Measurements from ENCODE around the gene PDRG1. TPM values are rescaled to one million over a fixed set of nuclear protein-coding genes. Genes with fewer than 3 reads are reported as not detected.
A peak's percentile ranks its signal among the peaks of the same experiment; 100 is the strongest.

The PDRG1 gene
- total RNA-seq, 1 experiment from 2014 or later: 48.2 TPM

- ATAC-seq (peak; percentile 62), DNase-seq (ENCODE audit: low read depth, low spot score) (no peak)
- no TSS peak for BruUV-seq (replicated peaks)
- Histone ChIP-seq H3K9me3 (ENCODE audit: control insufficient read depth, insufficient read depth, low read depth, low read length) (no peaks in the 10 kb centered on the region), H3K27me3 (ENCODE audit: control insufficient read depth, insufficient read depth, low read length) (peaks cover 9% of the 10 kb centered on the region), H3K36me3 (ENCODE audit: control insufficient read depth, insufficient read depth, low read length) (no peaks in the 10 kb centered on the region), H3K27ac (ENCODE audit: low read length) (peak overlapping the region; percentile 93), H3K4me1 (ENCODE audit: control insufficient read depth, insufficient read depth, low read length) (peaks cover 56% of the 10 kb centered on the region), H3K4me3 (ENCODE audit: low read depth in 2 of 2, low read length in 2 of 2) (peak overlapping the region; percentile 43 to 45)
- intact Hi-C loops (cut with micrococcal nuclease; ENCODE audit: unreplicated experiment) (no loop called here), in situ Hi-C loops (cut with HindIII; ENCODE audit: low pct_unique_long_range_greater_than_20kb, low sequenced_read_pairs) (no loop called here)
- CTCF ChIA-PET: no interaction called here
- POLR2A ChIA-PET: no interaction called here
- no peak for TF ChIP-seq TCF7L2 (IDR thresholded peaks at IDR 0.05; ENCODE audit: low read depth, low read length)
- no peak for TF ChIP-seq CTCF (IDR thresholded peaks at IDR 0.05)
- peak; percentile 71; the same call in 1 of the 2 replicates for TF ChIP-seq POLR2AphosphoS5 (IDR thresholded peaks at IDR 0.05; ENCODE audit: low read depth, low read length)
- TF ChIP-seq REST (IDR thresholded peaks at IDR 0.05; ENCODE audit: insufficient read depth in 1 of 2, low read depth in 2 of 2, low read length in 1 of 2): peak; percentile 99 to 100
- peak; percentile 100 for TF ChIP-seq SIN3A (IDR thresholded peaks at IDR 0.05; ENCODE audit: borderline replicate concordance, insufficient read depth, low read depth, low read length)
These were observed 16.7 kb upstream of the PDRG1 start for GRCh38 chr20:31968291-31969126.

GRCh38 chr20:31967830-31968249, 16.0 kb upstream of the PDRG1 start, which contains the start of gene XKR7:
Gene XKR7 (plus strand): TSS chr20:31968151. CDS start chr20:31968176, 25 bp downstream.
- no peaks in the 10 kb centered on the region for H3K36me3 ChIP-seq (ENCODE audit: control insufficient read depth, insufficient read depth, low read length)
- peaks cover 9% of the 10 kb centered on the region for H3K27me3 ChIP-seq (ENCODE audit: control insufficient read depth, insufficient read depth, low read length)
- DNase-seq (ENCODE audit: low read depth, low spot score) (no peak), ATAC-seq (peak; percentile 26)
- no TSS peak for BruUV-seq (replicated peaks)
- POLR2A ChIA-PET: interaction anchor here (0.6 kb wide), 1 partner anchor 17 kb away, joined by 3 read pairs; no protein-coding TSS in a partner anchor
- TF ChIP-seq REST (IDR thresholded peaks at IDR 0.05; ENCODE audit: insufficient read depth in 1 of 2, low read depth in 2 of 2, low read length in 1 of 2): no peak
- TF ChIP-seq CTCF (IDR thresholded peaks at IDR 0.05): no peak
- TF ChIP-seq POLR2AphosphoS5 (IDR thresholded peaks at IDR 0.05; ENCODE audit: low read depth, low read length): peak; percentile 14; the same call in 1 of the 2 replicates
- no peaks in the 10 kb centered on the region for H3K9me3 ChIP-seq (ENCODE audit: control insufficient read depth, insufficient read depth, low read depth, low read length)
- peaks cover 56% of the 10 kb centered on the region for H3K4me1 ChIP-seq (ENCODE audit: control insufficient read depth, insufficient read depth, low read length)
- H3K4me3 ChIP-seq (ENCODE audit: low read depth in 2 of 2, low read length in 2 of 2): peak within 1 kb of the TSS; percentile 43 to 45
- intact Hi-C loops (cut with micrococcal nuclease; ENCODE audit: unreplicated experiment) (no loop called here), in situ Hi-C loops (cut with HindIII; ENCODE audit: low pct_unique_long_range_greater_than_20kb, low sequenced_read_pairs) (no loop called here)
- H3K27ac ChIP-seq (ENCODE audit: low read length): peak within 1 kb of the TSS; percentile 93
- CTCF ChIA-PET: interaction anchor here (0.7 kb wide), 1 partner anchor 115 kb away, joined by 3 read pairs; no protein-coding TSS in a partner anchor
